ENCODE data around the gene PKDREJ. TPM values are rescaled to one million over a fixed set of nuclear protein-coding genes. Genes with fewer than 3 reads are reported as not detected.
A peak's percentile ranks its signal among the peaks of the same experiment; 100 is the strongest.

Gene PKDREJ
- total RNA-seq, 4 donors from 2014 or later: 0.13 to 1.3 (median 0.35) TPM; not detected in 1

DNA sequence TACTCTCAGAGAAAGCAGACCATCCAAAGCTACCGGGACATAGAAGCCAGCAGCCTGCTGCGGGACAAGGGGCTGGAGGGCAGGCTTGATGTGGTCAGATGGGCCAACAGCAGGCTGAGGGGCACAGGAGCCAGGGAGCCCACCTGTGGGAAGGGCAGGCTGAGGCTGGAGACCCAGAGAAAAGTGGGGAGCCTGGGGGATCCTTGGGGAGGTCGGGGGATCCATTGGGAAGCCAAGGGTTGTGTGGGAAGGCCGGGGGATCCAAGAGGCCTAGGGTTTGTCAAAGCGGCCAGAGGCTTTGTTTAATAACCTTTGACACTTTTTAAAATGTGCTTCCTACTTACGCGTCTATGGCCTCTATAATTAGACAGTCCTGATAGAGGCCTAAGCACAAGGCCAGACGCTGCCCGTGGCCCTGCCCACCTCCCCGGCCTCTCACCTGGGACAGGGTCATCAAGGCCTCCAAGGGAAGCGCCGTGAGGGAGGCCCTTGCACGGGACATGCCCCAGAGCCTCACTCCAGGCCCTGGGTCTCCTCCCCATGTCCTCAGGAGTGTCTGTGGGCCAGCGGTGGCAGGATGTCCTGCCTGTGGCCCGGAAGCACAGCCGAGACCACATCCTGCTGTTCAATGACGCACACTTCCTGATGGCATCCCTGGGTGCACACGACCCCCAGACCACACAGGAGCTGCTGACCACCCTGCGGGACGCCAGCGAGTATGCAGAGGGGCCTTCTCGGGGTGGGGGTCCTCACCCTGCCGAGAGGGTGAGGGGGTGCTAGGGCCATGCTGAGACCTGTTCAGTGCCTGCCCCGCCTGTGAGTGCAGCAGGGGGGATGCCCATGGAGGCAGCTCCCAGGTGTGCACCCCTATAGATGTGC, 25.0 kb upstream of the PKDREJ start:
- Histone ChIP-seq H3K4me1 (peaks cover 3 to 22% (median 6%) of the 10 kb centered on the region in 4 donors), H3K27ac (peak overlapping the region; percentile 58 to 77 (median 66)), H3K4me3 (peak overlapping the region; percentile 5 to 29 (median 20)), H3K27me3 (no peaks in the 10 kb centered on the region), H3K36me3 (peaks cover 0 to 100% (median 0%) of the 10 kb centered on the region in 3 donors), H3K9me3 (no peaks in the 10 kb centered on the region)
- peak; percentile 61 to 90 (median 78) for DNase-seq
- no peak for TF ChIP-seq CTCF (IDR thresholded peaks at IDR 0.05)
- TF ChIP-seq POLR2A (IDR thresholded peaks at IDR 0.05): no peak

- DNase-seq: peak in 1 of 3 donors; percentile 40
- Histone ChIP-seq H3K9me3 (no peaks in the 10 kb centered on the region), H3K36me3 (peaks cover 0 to 100% (median 0%) of the 10 kb centered on the region in 3 donors), H3K27ac (peak overlapping the region; percentile 58 to 77 (median 66)), H3K4me1 (peaks cover 3 to 22% (median 6%) of the 10 kb centered on the region in 4 donors), H3K4me3 (peak overlapping the region in 3 of 4 donors; percentile 16 to 29 (median 23)), H3K27me3 (no peaks in the 10 kb centered on the region)
- TF ChIP-seq POLR2A (IDR thresholded peaks at IDR 0.05) (no peak), CTCF (IDR thresholded peaks at IDR 0.05) (no peak)
Measured at GRCh38 chr22:46286941-46287872, 24.1 kb upstream of the PKDREJ start.

DNA sequence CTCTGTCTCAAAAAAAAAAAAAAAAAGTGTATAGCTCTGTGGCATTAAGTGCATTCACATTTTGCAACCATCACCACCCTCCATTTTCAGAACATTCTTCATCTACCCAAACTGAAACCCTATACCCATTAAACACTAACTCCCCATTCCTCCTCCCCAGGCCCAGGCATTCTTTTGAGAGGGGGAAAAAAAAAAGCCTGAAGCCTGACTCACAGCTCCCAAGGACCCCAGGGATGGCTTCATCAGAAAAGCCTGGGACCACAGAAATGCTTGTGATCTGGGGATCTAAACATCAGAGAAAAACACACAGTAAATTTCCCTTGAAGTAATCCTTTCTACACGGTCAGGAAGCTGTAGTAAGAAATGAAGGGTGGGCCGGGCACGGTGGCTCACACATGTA, 22.9 kb upstream of the PKDREJ start:
- no peak for DNase-seq
- Histone ChIP-seq H3K4me3 (no peak overlapping the region), H3K27ac (no peak overlapping the region), H3K9me3 (no peaks in the 10 kb centered on the region), H3K27me3 (no peaks in the 10 kb centered on the region), H3K36me3 (peaks cover 0 to 100% (median 0%) of the 10 kb centered on the region in 3 donors), H3K4me1 (peaks cover 3 to 23% (median 6%) of the 10 kb centered on the region in 4 donors)
- TF ChIP-seq POLR2A (IDR thresholded peaks at IDR 0.05): no peak
- no peak for TF ChIP-seq CTCF (IDR thresholded peaks at IDR 0.05)

DNA sequence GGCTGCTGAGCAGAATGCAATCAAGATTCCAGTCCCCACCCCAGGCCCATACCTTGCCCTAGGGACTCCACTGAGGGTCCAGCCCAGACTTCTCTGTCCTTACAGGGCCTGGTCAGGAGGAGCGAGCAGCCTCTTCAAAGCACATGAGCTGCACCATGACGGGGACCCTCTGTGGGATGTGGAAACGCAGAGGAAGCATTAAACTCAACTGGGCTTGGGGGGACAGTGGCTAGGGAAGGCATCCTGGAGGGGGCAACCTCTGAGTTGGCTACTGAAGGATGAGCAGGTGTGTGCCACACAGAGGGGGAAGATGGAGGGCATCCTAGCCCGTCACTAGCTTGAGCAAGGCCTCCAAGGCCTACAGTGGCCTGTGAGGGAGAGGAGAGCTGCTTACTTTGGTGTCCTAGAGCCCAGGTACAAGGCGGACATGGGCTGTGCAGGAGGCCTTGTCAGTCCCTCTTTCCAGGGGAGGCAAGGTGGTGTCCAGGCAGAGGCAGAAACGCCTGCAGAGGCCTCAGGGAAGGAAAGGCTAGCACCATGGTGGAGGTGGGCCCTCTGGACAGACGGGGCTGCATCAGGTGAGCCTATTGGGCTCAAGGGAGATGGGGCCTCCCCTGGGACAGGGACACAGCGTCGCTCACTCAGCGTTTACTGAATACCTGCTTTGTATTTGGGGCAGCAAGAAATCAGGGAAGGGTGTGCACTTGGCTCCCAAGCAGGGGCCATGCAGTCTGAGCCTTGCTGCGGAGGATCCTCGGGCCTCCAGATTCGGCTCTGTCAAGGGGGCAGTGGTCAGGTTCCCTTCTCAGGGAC, 18.9 kb upstream of the PKDREJ start:
- TF ChIP-seq CTCF (IDR thresholded peaks at IDR 0.05) (no peak), POLR2A (IDR thresholded peaks at IDR 0.05) (no peak)
- H3K4me1 ChIP-seq: peaks cover 0 to 17% (median 3%) of the 10 kb centered on the region in 4 donors
- peak in 1 of 3 donors; percentile 39 for DNase-seq
- H3K27me3 ChIP-seq: no peaks in the 10 kb centered on the region
- H3K9me3 ChIP-seq: no peaks in the 10 kb centered on the region
- H3K36me3 ChIP-seq: peaks cover 0 to 100% (median 0%) of the 10 kb centered on the region in 3 donors
- H3K4me3 ChIP-seq: no peak overlapping the region
- H3K27ac ChIP-seq: no peak overlapping the region
